GM12878 (cell line): ENCODE data around the gene CFAP97D2. TPM values are rescaled to one million over a fixed set of nuclear protein-coding genes. Genes with fewer than 3 reads are reported as not detected.

ENCODE experiments used
- ATAC-seq: fragments of 200-7000 bp; cut with Tn5 transposase; 3 replicates; pipeline ENCODE4 v1.9.1; 2020; ENCODE audit warnings: mild to moderate bottlenecking, moderate library complexity
- BruUV-seq: library from RNA; stranded (reverse); fragments of 400-500 nt; replicated peaks from 2 replicates; lab custom pipeline; 2021; lab: Mats Ljungman, UMichigan
- CTCF ChIA-PET: fragments of 300-600 bp; sonication (Branson Sonifier 250); formaldehyde crosslinking; extraction: SDS; loops from one replicate; lab custom pipeline; 2021; ENCODE audit warnings: inconsistent platforms; lab: Yijun Ruan, JAX
- POLR2A ChIA-PET: fragments of 350-600 bp; formaldehyde crosslinking; extraction: SDS; loops from one replicate; lab custom pipeline; 2021; ENCODE audit warnings: inconsistent platforms; lab: Charles Lee
- RAD21 ChIA-PET: fragments of 300-600 bp; sonication (Branson Sonifier 250); formaldehyde crosslinking; loops from one replicate; lab custom pipeline; 2023; ENCODE audit warnings: antibody characterized with exemption; ENCODE audit not compliant: unreplicated experiment; lab: Charles Lee
- SMC1A ChIA-PET: fragments of 300-600 bp; sonication (Branson Sonifier 250); formaldehyde crosslinking; loops from one replicate; lab custom pipeline; 2023; ENCODE audit not compliant: unreplicated experiment, uncharacterized antibody; lab: Charles Lee
- DNase-seq: peaks from one replicate; pipeline ENCODE4 v3.0.0-alpha.2; 2011; ENCODE audit warnings: low read depth, low spot score
- FAIRE-seq: peaks from 3 replicates; lab custom pipeline; 2011; peaks lifted over from hg19 to GRCh38; lab: Jason Lieb, UNC
- H2AFZ ChIP-seq: 2 replicates; pipeline ENCODE4 v1.6.0; 2011; ENCODE audit warnings: low read depth, low read length, control low read depth; ENCODE audit not compliant: control insufficient read depth
- H3K27ac ChIP-seq: 2 replicates; pipeline ENCODE4 v1.5.1; 2011; ENCODE audit warnings: control low read depth; ENCODE audit not compliant: control insufficient read depth, insufficient read depth
- H3K27me3 ChIP-seq, 2 experiments: replicated peaks in 1 of 2; 2 replicates each; pipeline versions ENCODE4 v1.6.0 to v1.6.1; 2011; ENCODE audit warnings: low read length in 1 of 2; ENCODE audit not compliant: control insufficient read depth in 2 of 2, insufficient read depth in 2 of 2
- H3K36me3 ChIP-seq, 2 experiments: 2 replicates each; pipeline ENCODE4 v1.5.1; 2011; ENCODE audit warnings: low read length in 1 of 2; ENCODE audit not compliant: control insufficient read depth in 2 of 2, insufficient read depth in 2 of 2
- H3K4me1 ChIP-seq: 2 replicates; pipeline ENCODE4 v1.6.1; 2011; ENCODE audit warnings: mild to moderate bottlenecking, low read length, moderate library complexity, mixed read lengths; ENCODE audit not compliant: control insufficient read depth, insufficient read depth
- H3K4me2 ChIP-seq: 2 replicates; pipeline ENCODE4 v1.6.0; 2011; ENCODE audit warnings: control low read depth; ENCODE audit not compliant: control insufficient read depth, insufficient read depth
- H3K4me3 ChIP-seq: fragments of 200-600 bp; sonication (generic); 2 replicates; pipeline ENCODE4 v1.5.1; 2016
- H3K79me2 ChIP-seq: 2 replicates; pipeline ENCODE4 v1.6.0; 2011; ENCODE audit warnings: low read length; ENCODE audit not compliant: control insufficient read depth, insufficient read depth
- H3K9ac ChIP-seq: 2 replicates; pipeline ENCODE4 v1.8.0; 2011; ENCODE audit warnings: low read length, control low read depth, mixed read lengths; ENCODE audit not compliant: control insufficient read depth, insufficient read depth
- H3K9me3 ChIP-seq: replicated peaks from 3 replicates; pipeline ENCODE4 v1.5.1; 2011; ENCODE audit warnings: mild to moderate bottlenecking, low read length; ENCODE audit not compliant: control insufficient read depth, insufficient read depth
- H4K20me1 ChIP-seq: 2 replicates; pipeline ENCODE4 v1.6.0; 2011; ENCODE audit not compliant: control insufficient read depth, insufficient read depth
- BACH1 ChIP-seq: fragments of 450-650 bp; IDR thresholded peaks from 2 replicates; pipeline ENCODE4 v1.6.1; 2017; ENCODE audit warnings: mild to moderate bottlenecking, borderline replicate concordance
- E2F8 ChIP-seq: fragments of 450-650 bp; IDR thresholded peaks from 2 replicates; pipeline ENCODE4 v1.6.1; 2018; ENCODE audit warnings: mild to moderate bottlenecking, low read depth, moderate library complexity; ENCODE audit not compliant: partially characterized antibody
- HDAC2 ChIP-seq: fragments of 200-600 bp; sonication (generic); IDR thresholded peaks from 2 replicates; pipeline ENCODE4 v1.6.1; 2017
- IRF4 ChIP-seq: IDR thresholded peaks from 2 replicates; pipeline ENCODE4 v1.6.1; 2011; ENCODE audit warnings: low read depth, low read length
- KAT2A ChIP-seq: conservative IDR thresholded peaks from 2 replicates; pipeline ENCODE4 v1.6.1; 2011; ENCODE audit warnings: low read depth, low read length; ENCODE audit not compliant: control insufficient read depth
- PRDM15 ChIP-seq: fragments of 450-650 bp; formaldehyde crosslinking; IDR thresholded peaks from 2 replicates; pipeline ENCODE4 v1.4.0; 2020; ENCODE audit warnings: mild to moderate bottlenecking, moderate library complexity
- WRNIP1 ChIP-seq: IDR thresholded peaks from 2 replicates; pipeline ENCODE4 v1.6.1; 2011; ENCODE audit warnings: low read depth, low read length, improper control_type of control experiment, borderline replicate concordance
- ZBTB40 ChIP-seq: fragments of 450-650 bp; IDR thresholded peaks from 2 replicates; pipeline ENCODE4 v1.6.1; 2016; ENCODE audit warnings: mild to moderate bottlenecking, moderate library complexity, borderline replicate concordance
- ZNF384 ChIP-seq: IDR thresholded peaks from 2 replicates; pipeline ENCODE4 v1.6.1; 2012; ENCODE audit warnings: low read depth, mild to moderate bottlenecking, low read length, improper control_type of control experiment, borderline replicate concordance
- WGBS: methylation state at CpG from one replicate; pipeline ENCODE4 v1.1.6; 2016; ENCODE audit warnings: low lambda C conversion rate; ENCODE audit not compliant: insufficient replicate concordance, insufficient coverage; ENCODE audit errors: missing lambda C conversion rate; 5-methylcytosine and 5-hydroxymethylcytosine counted together
- in situ Hi-C: fragments of 300-500 bp; cut with MboI; formaldehyde crosslinking; loops from 9 replicates; pipeline ENCODE4 v1.14.3; 2018; ENCODE audit warnings: mixed read lengths
- intact Hi-C: fragments of 100-400 bp; cut with micrococcal nuclease; formaldehyde crosslinking; loops from one replicate; pipeline ENCODE4 v1.14.2; 2022; ENCODE audit not compliant: unreplicated experiment
- polyA plus RNA-seq, 11 experiments: library from polyadenylated mRNA; depleted of rRNA in 4 of 11; unstranded in 6 of 11; stranded (reverse) in 5 of 11; fragments of >200 nt; fragmentation: Nextera tagmentation in 4 of 11; fragmentation: Illumina TruSeq in 1 of 11; extraction: Ambion mirVana in 4 of 11; extraction: Trizol in 1 of 11; gene quantifications; 1 replicate in 1 of 11; 2 replicates in 10 of 11; pipeline versions ENCODE4 v1.2.1 to v1.2.3, GENCODE V29; 2011 to 2016; ENCODE audit warnings: inconsistent platforms in 2 of 11, missing spikeins in 2 of 11, low read depth in 1 of 11
- total RNA-seq, 4 experiments: library from RNA; depleted of rRNA in 3 of 4; stranded (reverse); fragments of >200 nt in 3 of 4; fragmentation: Illumina TruSeq in 1 of 4; extraction: Trizol in 1 of 4; gene quantifications; 2 replicates each; pipeline versions ENCODE4 v1.2.1 to v1.2.3, GENCODE V29; 2013 to 2021

The CFAP97D2 gene
- total and polyA plus RNA-seq, 10 of the 15 experiments (the other 5 are each of a cell fraction or from before 2014, with no cell fraction given): not detected

- ChIA-PET CTCF (interaction anchor here (0.8 to 1.4 kb wide), 7 partner anchors 10 to 502 kb away, joined by 3 to 5 read pairs (median 5); no protein-coding TSS in a partner anchor), RAD21 (interaction anchor here (0.8 to 1.2 kb wide), 3 partner anchors 78 to 410 kb away, joined by 3 read pairs; no protein-coding TSS in a partner anchor), SMC1A (interaction anchor here (0.6 to 1.3 kb wide), 5 partner anchors 12 to 159 kb away, joined by 3 to 4 read pairs (median 3); no protein-coding TSS in a partner anchor), POLR2A (no interaction called here)
- in situ Hi-C loops (no loop called here), intact Hi-C loops (loop anchor here (1.0 to 5.0 kb wide), 4 partner anchors 83 to 409 kb away; no protein-coding TSS in a partner anchor)
- ATAC-seq (peak; percentile 18; the same call in 2 of the 3 replicates), DNase-seq (no peak), FAIRE-seq (no peak)
- Histone ChIP-seq H3K9ac (no peak overlapping the region), H3K79me2 (no peaks in the 10 kb centered on the region), H3K4me1 (peaks cover 14% of the 10 kb centered on the region), H2AFZ (no peak overlapping the region), H3K36me3 (no peaks in the 10 kb centered on the region), H3K27ac (no peak overlapping the region), H3K4me2 (no peak overlapping the region), H4K20me1 (no peaks in the 10 kb centered on the region), H3K4me3 (no peak overlapping the region), H3K9me3 (no peaks in the 10 kb centered on the region), H3K27me3 (0 out of 4 replicates have a peak, but pooled peaks cover 0 to 8% of the 10 kb centered on the region in 2 experiments)
- 45% methylated on average over 11 of the region's 11 CpGs for WGBS
- BruUV-seq: no TSS peak
- no peak for TF ChIP-seq WRNIP1
- TF ChIP-seq KAT2A: no peak
- TF ChIP-seq ZBTB40: no peak
- no peak for TF ChIP-seq E2F8
- no peak for TF ChIP-seq ZNF384
- TF ChIP-seq HDAC2: no peak
- no peak for TF ChIP-seq BACH1
- TF ChIP-seq PRDM15 (CRISPR knock-in tag): no peak
- no peak for TF ChIP-seq IRF4
Observed at GRCh38 chr13:114226088-114226487, 47.0 kb downstream of the CFAP97D2 start.
